SK-N-MC (cell line): ENCODE data around the gene RP2.

ENCODE experiments used
- DNase-seq: peaks from one replicate; pipeline ENCODE4 v3.0.0-alpha.2; 2011; ENCODE audit warnings: low read depth, low spot score
- H3K27ac ChIP-seq: fragments of 200-600 bp; sonication (generic); 2 replicates; pipeline ENCODE4 v1.5.1; 2016; ENCODE audit warnings: mixed run types
- H3K36me3 ChIP-seq: fragments of 200-600 bp; sonication (generic); 2 replicates; pipeline ENCODE4 v1.6.1; 2017; ENCODE audit warnings: antibody characterized with exemption, low read length, mixed read lengths; ENCODE audit not compliant: insufficient read depth
- H3K4me3 ChIP-seq: fragments of 200-600 bp; sonication (generic); 2 replicates; pipeline ENCODE4 v1.5.1; 2016
- H3K9ac ChIP-seq: fragments of 200-600 bp; sonication (generic); 2 replicates; pipeline ENCODE4 v1.8.0; 2017; ENCODE audit warnings: mixed run types, mixed read lengths; ENCODE audit not compliant: insufficient read length
- H3K9me3 ChIP-seq: fragments of 200-600 bp; sonication (generic); 2 replicates; pipeline ENCODE4 v1.6.1; 2017; ENCODE audit warnings: low read depth, mild to moderate bottlenecking, antibody characterized with exemption, low read length, moderate library complexity, mixed read lengths
- EZH2 ChIP-seq: fragments of 200-600 bp; sonication (generic); IDR thresholded peaks from one replicate; pipeline ENCODE4 v1.6.1; 2017; ENCODE audit warnings: antibody characterized with exemption
- FOXP2 ChIP-seq: optimal IDR thresholded peaks from 2 replicates; pipeline ENCODE3; 2011; ENCODE audit warnings: mild to moderate bottlenecking, moderate library complexity; ENCODE audit not compliant: insufficient read depth; ENCODE audit errors: extremely low read length, control extremely low read depth
- POLR2AphosphoS5 ChIP-seq: IDR thresholded peaks from 2 replicates; pipeline ENCODE4 v1.6.1; 2012; ENCODE audit warnings: mild to moderate bottlenecking, low read depth, low read length, borderline replicate concordance

Gene RP2

DNA sequence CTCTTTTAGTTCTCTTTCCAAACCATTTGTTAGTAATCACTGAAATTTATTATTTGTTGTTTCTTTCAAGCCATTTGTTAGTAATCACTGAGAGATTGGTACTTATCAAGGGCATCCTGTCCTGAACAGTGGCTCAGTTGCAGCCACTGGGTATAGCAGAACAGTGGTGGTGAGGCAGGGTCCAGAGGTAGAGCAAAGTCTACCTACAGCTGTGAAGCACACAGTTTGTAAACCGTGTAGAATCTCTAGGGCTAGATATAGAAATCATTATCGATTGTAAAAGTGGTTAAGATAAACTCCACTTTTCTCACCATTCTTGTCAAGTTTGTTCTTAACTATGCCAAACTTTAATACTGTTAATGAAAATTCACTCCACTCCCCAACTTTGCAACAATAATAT, 79.4 kb downstream of the RP2 start:
- TF ChIP-seq EZH2, result no peak
- TF ChIP-seq FOXP2, result no peak
- no peak for TF ChIP-seq POLR2AphosphoS5
- H3K36me3 ChIP-seq, result no peaks in the 10 kb centered on the region

DNA sequence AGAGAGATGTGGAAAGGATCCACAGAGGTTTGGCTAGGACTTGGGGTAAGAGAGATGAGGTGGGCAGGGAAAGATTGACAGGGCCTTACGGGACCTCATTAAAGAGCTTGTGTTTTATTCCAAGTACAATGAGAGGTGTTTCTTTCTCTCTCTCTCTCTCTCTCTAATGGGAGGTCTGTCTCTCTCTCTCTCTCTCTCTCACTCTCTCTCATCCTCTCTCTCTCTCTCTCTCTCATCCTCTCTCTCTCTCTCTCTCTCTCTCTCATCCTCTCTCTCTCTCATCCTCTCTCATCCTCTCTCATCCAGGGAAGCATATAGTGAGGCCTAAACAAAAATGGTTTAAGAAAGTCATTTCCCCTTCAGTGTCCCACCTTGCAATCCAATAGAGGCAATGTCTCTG, 80.8 kb downstream of the RP2 start:
- H3K36me3 ChIP-seq, result no peaks in the 10 kb centered on the region
- H3K9ac ChIP-seq, result no peak overlapping the region
- no peak for DNase-seq
- H3K4me3 ChIP-seq, result no peak overlapping the region
- TF ChIP-seq FOXP2, result no peak
- peaks cover 6% of the 10 kb centered on the region; the same call in 1 of the 2 replicates for H3K9me3 ChIP-seq
- no peak overlapping the region for H3K27ac ChIP-seq

More for the DNA sequence above, 79.4 kb downstream of the RP2 start:
- H3K27ac ChIP-seq, result no peak overlapping the region
- H3K4me3 ChIP-seq, result no peak overlapping the region
- H3K9me3 ChIP-seq, result peaks cover 6% of the 10 kb centered on the region; the same call in 1 of the 2 replicates
- H3K9ac ChIP-seq, result no peak overlapping the region
- no peak for DNase-seq

DNA sequence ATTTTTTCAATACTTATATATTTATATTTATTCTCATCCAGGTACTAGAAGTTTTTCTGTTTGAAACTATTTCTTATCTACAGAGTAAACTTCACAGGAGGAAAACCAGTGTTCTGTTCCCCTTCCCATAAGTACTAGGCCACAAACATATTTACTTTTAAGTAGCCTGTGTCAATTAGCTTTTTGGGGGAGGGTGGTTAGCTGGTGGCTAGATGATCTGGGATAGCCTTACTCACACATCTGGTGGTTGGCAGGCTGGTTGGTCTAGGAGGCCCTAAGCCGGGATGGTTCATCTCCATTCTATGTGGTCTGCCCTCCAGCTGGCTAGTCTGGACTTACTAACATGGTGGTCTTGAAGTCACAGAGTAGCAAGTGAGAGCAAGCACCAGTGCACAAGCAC, 81.6 kb downstream of the RP2 start:
- TF ChIP-seq POLR2AphosphoS5 (no peak), EZH2 (no peak), FOXP2 (no peak)
- Histone ChIP-seq H3K36me3 (no peaks in the 10 kb centered on the region), H3K9ac (no peak overlapping the region), H3K9me3 (peaks cover 6% of the 10 kb centered on the region; the same call in 1 of the 2 replicates), H3K27ac (no peak overlapping the region), H3K4me3 (no peak overlapping the region)
- no peak for DNase-seq

DNA sequence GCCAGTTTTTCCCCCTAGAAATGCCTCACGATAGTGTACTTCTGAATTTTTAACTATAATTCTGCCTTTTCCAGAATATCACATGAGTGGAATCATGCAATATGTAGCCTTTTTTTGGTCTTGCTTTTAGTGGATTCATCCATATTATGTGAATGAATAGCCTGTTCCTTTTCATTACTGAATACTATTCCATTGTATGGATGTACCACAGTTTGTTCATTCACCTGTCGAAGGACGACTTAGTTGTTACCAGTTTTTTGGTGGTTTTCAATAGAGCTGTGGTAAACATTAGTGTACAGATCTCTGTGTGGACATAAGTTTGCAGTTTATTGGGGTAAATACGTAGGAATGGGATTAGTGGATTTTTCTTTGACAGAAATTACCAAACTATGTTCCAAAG, 83.4 kb downstream of the RP2 start:
- Histone ChIP-seq H3K36me3 (no peaks in the 10 kb centered on the region), H3K9ac (no peak overlapping the region), H3K27ac (no peak overlapping the region), H3K9me3 (peaks cover 6% of the 10 kb centered on the region; the same call in 1 of the 2 replicates), H3K4me3 (no peak overlapping the region)
- DNase-seq, result no peak
- TF ChIP-seq EZH2 (no peak), POLR2AphosphoS5 (no peak), FOXP2 (no peak)

DNA sequence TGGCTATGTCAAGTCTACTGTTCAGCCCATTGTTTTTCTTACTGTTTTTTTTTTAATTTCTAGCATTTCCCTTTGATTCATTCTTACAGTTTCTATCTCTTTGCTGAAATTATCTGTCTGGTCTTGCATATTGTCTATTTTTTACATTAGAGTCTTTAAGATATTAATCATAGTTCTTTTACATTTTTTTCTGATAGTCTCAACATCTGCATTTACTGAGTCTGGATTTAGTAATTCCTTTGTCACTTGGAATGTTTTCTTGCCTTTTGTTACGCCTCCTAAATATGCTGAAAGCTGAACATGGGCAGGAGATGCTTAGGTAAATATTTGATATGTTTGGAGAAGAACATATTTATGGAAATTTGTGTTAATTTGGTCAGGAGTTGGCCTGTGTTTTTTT, 85.8 kb downstream of the RP2 start:
- no peaks in the 10 kb centered on the region for H3K36me3 ChIP-seq
- H3K27ac ChIP-seq, result no peak overlapping the region
- no peak overlapping the region for H3K9ac ChIP-seq
- H3K9me3 ChIP-seq, result peaks cover 6% of the 10 kb centered on the region; the same call in 1 of the 2 replicates
- TF ChIP-seq EZH2 (no peak), POLR2AphosphoS5 (no peak), FOXP2 (no peak)
- no peak for DNase-seq
- H3K4me3 ChIP-seq, result no peak overlapping the region

DNA sequence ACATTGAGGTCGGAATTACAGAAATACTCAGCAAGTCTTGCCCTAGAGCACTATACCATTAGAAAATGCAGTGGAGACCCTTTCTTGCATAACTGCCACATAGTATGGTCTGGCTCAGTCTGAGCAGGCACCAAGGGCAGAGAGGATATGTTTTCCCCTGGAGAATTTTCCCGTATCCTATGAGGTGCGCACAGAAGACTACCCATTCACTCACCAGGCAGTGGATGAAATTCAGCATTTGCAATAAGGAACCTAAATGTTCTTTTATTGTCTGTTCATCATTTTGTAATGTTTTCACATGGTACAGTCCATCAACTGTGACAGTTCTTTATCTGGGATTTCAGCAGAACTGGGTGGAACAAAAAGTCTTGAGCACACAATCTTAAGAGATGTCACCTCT, 90.9 kb downstream of the RP2 start:
- Histone ChIP-seq H3K4me3 (no peak overlapping the region), H3K36me3 (no peaks in the 10 kb centered on the region), H3K9me3 (no peaks in the 10 kb centered on the region; the same call in 1 of the 2 replicates), H3K27ac (no peak overlapping the region), H3K9ac (no peak overlapping the region)
- no peak for DNase-seq
- no peak for TF ChIP-seq EZH2
- no peak for TF ChIP-seq POLR2AphosphoS5
- TF ChIP-seq FOXP2, result no peak

DNA sequence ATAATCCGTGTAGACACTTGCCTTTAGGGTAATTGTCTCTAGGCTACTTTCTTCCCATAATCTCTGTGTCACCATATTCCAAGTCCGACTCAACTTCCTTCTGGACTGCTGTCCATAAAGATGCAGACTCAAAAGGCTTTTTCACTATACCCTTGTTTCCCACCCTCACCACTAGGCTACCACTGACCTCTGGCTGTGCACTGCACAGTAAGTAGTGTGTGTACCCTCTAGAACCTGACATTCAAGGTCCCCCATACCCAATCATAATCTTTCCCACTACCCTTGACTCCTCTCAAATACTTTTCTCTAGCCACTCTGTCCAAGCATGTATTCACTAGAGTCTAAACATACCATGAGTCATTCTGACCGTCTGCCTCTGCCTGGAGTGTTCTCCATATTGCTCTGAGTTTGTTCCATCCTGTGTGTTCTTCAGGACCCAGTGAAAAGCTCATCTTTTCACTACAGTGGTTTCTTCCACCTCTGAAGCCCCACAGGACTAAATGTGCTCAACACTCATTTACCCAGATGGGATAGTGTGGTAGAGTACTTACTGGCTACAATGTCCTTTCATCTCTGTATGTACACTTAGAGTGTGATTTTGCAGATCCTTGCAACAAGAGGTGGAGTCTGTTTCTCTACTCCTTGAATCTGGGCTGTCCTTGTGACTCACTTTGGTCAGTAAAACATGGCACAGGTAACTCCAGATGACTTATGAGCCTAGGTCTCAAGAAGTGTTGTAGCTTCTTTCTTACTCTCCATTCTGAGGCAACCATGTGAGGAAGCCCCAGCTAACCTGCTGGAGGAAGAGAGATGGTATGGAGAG, 92.8 kb downstream of the RP2 start:
- no peak overlapping the region for H3K4me3 ChIP-seq
- H3K36me3 ChIP-seq, result no peaks in the 10 kb centered on the region
- TF ChIP-seq POLR2AphosphoS5, result no peak
- TF ChIP-seq EZH2, result no peak
- no peak for TF ChIP-seq FOXP2

More for the DNA sequence above, 92.8 kb downstream of the RP2 start:
- no peak overlapping the region for H3K9ac ChIP-seq
- no peaks in the 10 kb centered on the region for H3K9me3 ChIP-seq
- H3K27ac ChIP-seq, result no peak overlapping the region
- DNase-seq, result no peak
